Left ventricle myocardium inferior (tissue), 1 donor: ENCODE measurements around the gene ALG8. TPM values are rescaled to one million over a fixed set of nuclear protein-coding genes. Genes with fewer than 3 reads are reported as not detected.

ENCODE experiments used
- DNase-seq: peaks from one replicate; pipeline ENCODE4 v3.0.0-alpha.2; 2020
- H3K27ac ChIP-seq: fragments of 200-600 bp; replicated peaks from 2 replicates; pipeline ENCODE4 v1.8.0; 2021
- H3K27me3 ChIP-seq: fragments of 200-600 bp; 2 replicates; pipeline ENCODE4 v1.8.0; 2021; ENCODE audit warnings: low read depth
- H3K36me3 ChIP-seq: fragments of 200-600 bp; 2 replicates; pipeline ENCODE4 v1.8.0; 2021
- H3K4me1 ChIP-seq: fragments of 200-600 bp; 2 replicates; pipeline ENCODE4 v1.8.0; 2021
- H3K4me3 ChIP-seq: fragments of 200-600 bp; 2 replicates; pipeline ENCODE4 v1.8.0; 2021; ENCODE audit warnings: mild to moderate bottlenecking, moderate library complexity
- H3K9me3 ChIP-seq: fragments of 200-600 bp; replicated peaks from 2 replicates; pipeline ENCODE4 v1.8.0; 2021
- CTCF ChIP-seq: fragments of 200-600 bp; IDR thresholded peaks from 2 replicates; pipeline ENCODE4 v1.8.0; 2021; ENCODE audit warnings: antibody characterized with exemption, mild to moderate bottlenecking, borderline replicate concordance
- intact Hi-C: fragments of 100-400 bp; cut with micrococcal nuclease; formaldehyde crosslinking; loops from one replicate; pipeline ENCODE4 v1.11.0; 2022
- total RNA-seq: library from RNA; stranded (reverse); fragmentation: NEBNext Ultra II Directional; extraction: Animal tissue kit (Norgen Biotek cat#: 25700); gene quantifications from one replicate; pipeline ENCODE4 v1.2.1, GENCODE V29; 2021
- donor health status: DM: no; HTN: yes; CAD: no; lungs with severe emphysema.

The ALG8 gene
- total RNA-seq, 1 donor from 2014 or later: 15.3 TPM

- H3K36me3 ChIP-seq: no peaks in the 10 kb centered on the region
- intact Hi-C loops: no loop called here
- TF ChIP-seq CTCF: no peak
- H3K27me3 ChIP-seq: no peaks in the 10 kb centered on the region
- DNase-seq: no peak
- H3K27ac ChIP-seq: peak overlapping the region; percentile 58
- peaks cover 50% of the 10 kb centered on the region for H3K4me1 ChIP-seq
- H3K9me3 ChIP-seq: no peaks in the 10 kb centered on the region
- no peak overlapping the region for H3K4me3 ChIP-seq
These were observed 24.4 kb upstream of the ALG8 start for GRCh38 chr11:78163828-78164227.

GRCh38 chr11:78161962-78162371, 22.5 kb upstream of the ALG8 start:
- no peak for TF ChIP-seq CTCF
- peak; percentile 38 for DNase-seq
- intact Hi-C loops: no loop called here
- Histone ChIP-seq H3K27me3 (no peaks in the 10 kb centered on the region), H3K36me3 (no peaks in the 10 kb centered on the region), H3K27ac (no peak overlapping the region), H3K4me3 (no peak overlapping the region), H3K4me1 (peaks cover 32% of the 10 kb centered on the region), H3K9me3 (no peaks in the 10 kb centered on the region)

DNA sequence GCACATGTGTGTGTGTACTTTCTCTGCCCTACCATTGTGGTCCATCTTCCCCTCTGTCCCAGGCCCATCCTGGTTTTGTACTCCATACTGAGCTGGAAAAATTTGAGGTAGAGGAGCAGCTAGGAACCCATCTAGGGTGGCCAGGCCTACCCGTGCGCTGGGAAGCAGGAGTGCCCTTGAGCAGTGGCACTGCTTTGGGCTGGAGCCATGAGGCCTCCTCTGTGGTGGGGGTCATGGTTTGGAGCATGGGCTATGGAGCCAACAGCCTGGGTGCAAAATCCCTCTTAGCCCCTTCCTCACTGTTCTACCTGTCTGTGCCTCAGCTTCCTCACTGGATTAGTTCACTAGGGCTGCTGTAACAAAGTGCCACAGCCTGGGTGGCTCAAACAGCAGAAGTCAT, 21.9 kb upstream of the ALG8 start:
- intact Hi-C loops: no loop called here

DNA sequence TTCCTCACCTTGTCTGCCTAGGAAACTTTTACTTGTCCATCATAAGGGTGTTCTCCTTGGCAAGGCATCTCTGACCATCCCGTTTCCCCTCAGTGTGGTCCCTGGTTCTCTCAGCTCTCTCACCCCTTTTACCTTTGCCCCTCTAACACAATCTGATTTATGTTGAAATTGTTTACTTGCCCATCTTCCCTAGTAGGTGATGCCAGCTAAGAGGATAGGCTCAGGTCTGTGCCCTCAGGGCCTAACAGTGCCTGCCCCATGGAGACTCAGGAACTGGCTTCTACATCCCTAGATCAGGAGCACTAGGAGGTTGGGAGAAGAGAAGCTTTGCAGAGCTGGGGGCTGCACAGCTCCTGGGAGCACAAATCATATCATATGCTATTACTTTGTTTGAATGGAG, 21.1 kb upstream of the ALG8 start:
- peaks cover 22% of the 10 kb centered on the region for H3K4me1 ChIP-seq
- no peak for TF ChIP-seq CTCF
- DNase-seq: no peak

More for the DNA sequence above, 21.9 kb upstream of the ALG8 start:
- H3K36me3 ChIP-seq: no peaks in the 10 kb centered on the region
- no peak overlapping the region for H3K4me3 ChIP-seq
- H3K9me3 ChIP-seq: no peaks in the 10 kb centered on the region
- H3K27ac ChIP-seq: no peak overlapping the region
- TF ChIP-seq CTCF: no peak
- no peak for DNase-seq
- peaks cover 25% of the 10 kb centered on the region for H3K4me1 ChIP-seq
- H3K27me3 ChIP-seq: no peaks in the 10 kb centered on the region

GRCh38 chr11:78158987-78159652, 19.7 kb upstream of the ALG8 start:
- intact Hi-C loops: no loop called here
- no peaks in the 10 kb centered on the region for H3K36me3 ChIP-seq
- peak overlapping the region; percentile 12 for H3K27ac ChIP-seq
- no peak for DNase-seq
- H3K9me3 ChIP-seq: no peaks in the 10 kb centered on the region
- H3K4me1 ChIP-seq: peaks cover 19% of the 10 kb centered on the region
- H3K27me3 ChIP-seq: no peaks in the 10 kb centered on the region
- no peak overlapping the region for H3K4me3 ChIP-seq
- TF ChIP-seq CTCF: no peak

More for the DNA sequence above, 21.1 kb upstream of the ALG8 start:
- Histone ChIP-seq H3K9me3 (no peaks in the 10 kb centered on the region), H3K4me3 (no peak overlapping the region), H3K27ac (no peak overlapping the region), H3K36me3 (no peaks in the 10 kb centered on the region), H3K27me3 (no peaks in the 10 kb centered on the region)
- intact Hi-C loops: no loop called here
